Measurements from ENCODE around the gene SLC12A7. TPM values are rescaled to one million over a fixed set of nuclear protein-coding genes. Genes with fewer than 3 reads are reported as not detected.
A peak's percentile ranks its signal among the peaks of the same experiment; 100 is the strongest.
"Not testable (repeated sequence)": the region's sequence is repeated elsewhere in the genome, so short reads cannot be mapped to it uniquely, and the experiment has no call there.

SLC12A7 gene
- total RNA-seq, 6 experiments from 2014 or later: 38.9 to 65.2 (median 53.3) TPM

GRCh38 chr5:1083823-1084605 lies 27.8 kb downstream of the SLC12A7 start:
- no peak for DNase-seq
- H3K4me3 ChIP-seq: no peak overlapping the region
- WGBS (ENCODE audit: insufficient coverage, low coverage, low lambda C conversion rate, missing lambda C conversion rate): 94% methylated on average over 6 of the region's 57 CpGs
- no peaks in the 10 kb centered on the region for H3K9me3 ChIP-seq
- intact Hi-C loops (cut with DNase I): no loop called here
- H3K27me3 ChIP-seq: no peaks in the 10 kb centered on the region
- H3K27ac ChIP-seq: no peak overlapping the region
- no peak for ATAC-seq
- no peak for TF ChIP-seq POLR2A (IDR thresholded peaks at IDR 0.05)
- H3K4me1 ChIP-seq: peaks cover 0 to 1% (median 0%) of the 10 kb centered on the region in 4 donors
- peaks cover 0 to 82% (median 34%) of the 10 kb centered on the region in 4 donors for H3K36me3 ChIP-seq

- peaks cover 0 to 80% (median 35%) of the 10 kb centered on the region in 4 donors for H3K36me3 ChIP-seq
- DNase-seq; H3K4me1 ChIP-seq; H3K9me3 ChIP-seq; H3K4me3 ChIP-seq; ATAC-seq; H3K27ac ChIP-seq; intact Hi-C loops (cut with DNase I); H3K27me3 ChIP-seq: not testable (repeated sequence)
- WGBS (ENCODE audit: insufficient coverage, low coverage, low lambda C conversion rate, missing lambda C conversion rate): 83% methylated on average over 3 of the region's 15 CpGs
Measured at GRCh38 chr5:1083026-1083425, 28.8 kb downstream of the SLC12A7 start.

- Histone ChIP-seq H3K27me3 (no peaks in the 10 kb centered on the region), H3K4me1 (no peaks in the 10 kb centered on the region), H3K36me3 (peaks cover 0 to 80% (median 41%) of the 10 kb centered on the region in 4 donors), H3K4me3 (no peak overlapping the region), H3K27ac (no peak overlapping the region), H3K9me3 (no peaks in the 10 kb centered on the region)
- intact Hi-C loops (cut with DNase I): no loop called here
- WGBS (ENCODE audit: insufficient coverage, low coverage, low lambda C conversion rate, missing lambda C conversion rate): no CpG with 5 or more reads among the region's 26 CpGs
- DNase-seq (no peak), ATAC-seq (no peak)
- TF ChIP-seq, protein P1, sequence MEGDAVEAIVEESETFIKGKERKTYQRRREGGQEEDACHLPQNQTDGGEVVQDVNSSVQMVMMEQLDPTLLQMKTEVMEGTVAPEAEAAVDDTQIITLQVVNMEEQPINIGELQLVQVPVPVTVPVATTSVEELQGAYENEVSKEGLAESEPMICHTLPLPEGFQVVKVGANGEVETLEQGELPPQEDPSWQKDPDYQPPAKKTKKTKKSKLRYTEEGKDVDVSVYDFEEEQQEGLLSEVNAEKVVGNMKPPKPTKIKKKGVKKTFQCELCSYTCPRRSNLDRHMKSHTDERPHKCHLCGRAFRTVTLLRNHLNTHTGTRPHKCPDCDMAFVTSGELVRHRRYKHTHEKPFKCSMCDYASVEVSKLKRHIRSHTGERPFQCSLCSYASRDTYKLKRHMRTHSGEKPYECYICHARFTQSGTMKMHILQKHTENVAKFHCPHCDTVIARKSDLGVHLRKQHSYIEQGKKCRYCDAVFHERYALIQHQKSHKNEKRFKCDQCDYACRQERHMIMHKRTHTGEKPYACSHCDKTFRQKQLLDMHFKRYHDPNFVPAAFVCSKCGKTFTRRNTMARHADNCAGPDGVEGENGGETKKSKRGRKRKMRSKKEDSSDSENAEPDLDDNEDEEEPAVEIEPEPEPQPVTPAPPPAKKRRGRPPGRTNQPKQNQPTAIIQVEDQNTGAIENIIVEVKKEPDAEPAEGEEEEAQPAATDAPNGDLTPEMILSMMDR (IDR thresholded peaks at IDR 0.05): no peak
- no peak for TF ChIP-seq POLR2A (IDR thresholded peaks at IDR 0.05)
Measured at GRCh38 chr5:1081519-1081918, 30.3 kb downstream of the SLC12A7 start.

DNA sequence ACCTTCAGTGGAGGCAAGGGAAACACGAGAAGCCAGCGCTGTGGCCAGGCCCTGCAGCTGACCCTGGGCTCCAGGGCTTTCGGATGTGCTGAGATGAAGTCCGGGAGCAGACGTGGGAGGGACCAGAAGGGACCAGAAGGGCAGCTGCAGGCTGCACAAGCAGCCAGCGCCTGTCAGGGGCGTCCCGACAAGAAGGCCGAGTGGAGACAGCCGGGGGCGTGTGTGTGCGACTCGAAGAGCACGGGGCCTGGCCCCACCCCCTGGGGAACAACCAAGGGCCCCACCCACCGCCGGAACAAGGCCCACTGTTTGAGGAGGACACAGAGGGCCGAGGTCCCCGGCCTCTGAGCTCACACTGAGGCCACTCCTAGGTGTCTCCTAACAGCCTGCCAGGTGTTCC lies 31.4 kb downstream of the SLC12A7 start:
- no peaks in the 10 kb centered on the region for H3K9me3 ChIP-seq
- H3K27ac ChIP-seq: no peak overlapping the region
- intact Hi-C loops (cut with DNase I): no loop called here
- peaks cover 0 to 80% (median 41%) of the 10 kb centered on the region in 4 donors for H3K36me3 ChIP-seq
- H3K27me3 ChIP-seq: no peaks in the 10 kb centered on the region
- no peaks in the 10 kb centered on the region for H3K4me1 ChIP-seq
- ATAC-seq: peak; percentile 28 to 35 (median 32)
- H3K4me3 ChIP-seq: no peak overlapping the region
- no peak for DNase-seq
- 67% methylated on average over 6 of the region's 18 CpGs for WGBS (ENCODE audit: insufficient coverage, low coverage, low lambda C conversion rate, missing lambda C conversion rate)
- TF ChIP-seq, protein P1 (IDR thresholded peaks at IDR 0.05): no peak
- TF ChIP-seq POLR2A (IDR thresholded peaks at IDR 0.05): no peak

- ATAC-seq: no peak
- TF ChIP-seq POLR2A (IDR thresholded peaks at IDR 0.05): no peak
- TF ChIP-seq, protein P1 (IDR thresholded peaks at IDR 0.05): no peak
- no peaks in the 10 kb centered on the region for H3K4me1 ChIP-seq
- intact Hi-C loops (cut with DNase I): no loop called here
- no peak overlapping the region for H3K4me3 ChIP-seq
- no peak for DNase-seq
- no peak overlapping the region for H3K27ac ChIP-seq
- H3K36me3 ChIP-seq: peaks cover 0 to 80% (median 40%) of the 10 kb centered on the region in 4 donors
- 60% methylated on average over 1 of the region's 35 CpGs for WGBS (ENCODE audit: insufficient coverage, low coverage, low lambda C conversion rate, missing lambda C conversion rate)
- H3K27me3 ChIP-seq: no peaks in the 10 kb centered on the region
- H3K9me3 ChIP-seq: no peaks in the 10 kb centered on the region
Measured at GRCh38 chr5:1079961-1080360, 31.9 kb downstream of the SLC12A7 start.

Data from right lobe of liver (tissue), 6 donors.